C4-2B (cell line): ENCODE measurements around the gene TRPV4.

ENCODE experiments used
- CTCF ChIP-seq: fragments of 450-650 bp; conservative IDR thresholded peaks from 2 replicates; pipeline ENCODE4 v1.5.1; 2017; ENCODE audit warnings: mild to moderate bottlenecking
- ZFX ChIP-seq: fragments of 450-650 bp; IDR thresholded peaks from 2 replicates; pipeline ENCODE4 v1.6.1; 2017

- no peak for TF ChIP-seq CTCF
- TF ChIP-seq ZFX: no peak
Observed at GRCh38 chr12:109813810-109814416, 19.3 kb downstream of the TRPV4 start.
